Tibial nerve (tissue), 4 donors: Measurements from ENCODE around the gene HOXB2.

ENCODE experiments used
- EP300 ChIP-seq, 2 donors: sonication (generic); formaldehyde crosslinking; IDR thresholded peaks; one replicate each; pipeline ENCODE4 v1.6.1; 2017; ENCODE audit warnings: antibody characterized with exemption in 2 of 2, mild to moderate bottlenecking in 1 of 2
- POLR2A ChIP-seq, 2 donors: fragments of 450-650 bp; IDR thresholded peaks; one replicate each; pipeline ENCODE4 v1.6.1; 2017; ENCODE audit warnings: antibody characterized with exemption in 2 of 2, mild to moderate bottlenecking in 2 of 2, moderate library complexity in 2 of 2
- TF ChIP-seq, protein P1 (sequence below), 5 experiments: fragments of 200-600 bp in 3 of 5; fragments of 450-650 bp in 2 of 5; sonication (generic) in 3 of 5; IDR thresholded peaks; one replicate each; pipeline ENCODE4 v1.5.1; 2016 to 2019; ENCODE audit warnings: antibody characterized with exemption in 5 of 5, mild to moderate bottlenecking in 3 of 5, moderate library complexity in 2 of 5

DNA sequence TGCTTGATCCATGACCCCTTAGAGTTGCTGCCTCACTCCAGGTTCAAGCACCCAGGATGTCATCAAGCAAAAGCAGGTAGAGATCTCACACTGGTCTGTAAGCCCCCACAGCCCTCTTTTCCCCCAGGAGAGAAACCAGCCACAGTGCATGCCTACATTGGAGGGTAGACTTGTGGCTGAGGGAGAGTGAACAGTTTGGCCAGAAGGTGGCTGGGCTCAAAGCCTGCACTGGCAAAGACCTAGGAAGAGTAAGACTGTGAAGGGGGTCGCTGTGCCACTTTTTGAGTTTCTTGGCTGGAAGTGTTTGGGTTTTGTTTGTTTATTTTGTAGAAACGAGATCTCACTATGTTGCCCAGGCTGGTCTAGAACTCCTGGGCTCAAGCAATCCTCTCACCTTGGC is 42.6 kb downstream of the HOXB2 start:
- TF ChIP-seq, protein P1, sequence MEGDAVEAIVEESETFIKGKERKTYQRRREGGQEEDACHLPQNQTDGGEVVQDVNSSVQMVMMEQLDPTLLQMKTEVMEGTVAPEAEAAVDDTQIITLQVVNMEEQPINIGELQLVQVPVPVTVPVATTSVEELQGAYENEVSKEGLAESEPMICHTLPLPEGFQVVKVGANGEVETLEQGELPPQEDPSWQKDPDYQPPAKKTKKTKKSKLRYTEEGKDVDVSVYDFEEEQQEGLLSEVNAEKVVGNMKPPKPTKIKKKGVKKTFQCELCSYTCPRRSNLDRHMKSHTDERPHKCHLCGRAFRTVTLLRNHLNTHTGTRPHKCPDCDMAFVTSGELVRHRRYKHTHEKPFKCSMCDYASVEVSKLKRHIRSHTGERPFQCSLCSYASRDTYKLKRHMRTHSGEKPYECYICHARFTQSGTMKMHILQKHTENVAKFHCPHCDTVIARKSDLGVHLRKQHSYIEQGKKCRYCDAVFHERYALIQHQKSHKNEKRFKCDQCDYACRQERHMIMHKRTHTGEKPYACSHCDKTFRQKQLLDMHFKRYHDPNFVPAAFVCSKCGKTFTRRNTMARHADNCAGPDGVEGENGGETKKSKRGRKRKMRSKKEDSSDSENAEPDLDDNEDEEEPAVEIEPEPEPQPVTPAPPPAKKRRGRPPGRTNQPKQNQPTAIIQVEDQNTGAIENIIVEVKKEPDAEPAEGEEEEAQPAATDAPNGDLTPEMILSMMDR (IDR thresholded peaks at IDR 0.05) = no peak
- TF ChIP-seq POLR2A (IDR thresholded peaks at IDR 0.05) = no peak
- no peak for TF ChIP-seq EP300 (IDR thresholded peaks at IDR 0.05)
